CD14-positive monocyte (primary cell): ENCODE data around the gene CCT7. TPM values are rescaled to one million over a fixed set of nuclear protein-coding genes. Genes with fewer than 3 reads are reported as not detected.

Experiments used
- DNase-seq, 3 donors: peaks; one replicate each; pipeline ENCODE4 v3.0.0-alpha.2; 2011 to 2022
- H2AFZ ChIP-seq: 2 replicates; pipeline ENCODE4 v1.6.0; 2012; ENCODE audit warnings: mild to moderate bottlenecking, low read depth, low read length, inconsistent platforms; ENCODE audit not compliant: insufficient read depth, poor library complexity, severe bottlenecking
- H3K27ac ChIP-seq, 2 donors: 1 replicate in 1 of 2; 2 replicates in 1 of 2; pipeline ENCODE4 v1.5.1; 2012 to 2013; ENCODE audit warnings: low read length in 2 of 2, control low read depth in 1 of 2, inconsistent platforms in 1 of 2, low read depth in 1 of 2, mild to moderate bottlenecking in 1 of 2
- H3K27me3 ChIP-seq, 2 donors: one replicate each; pipeline versions ENCODE4 v1.6.0 to v1.6.1; 2011 to 2013; ENCODE audit warnings: low read length in 2 of 2; ENCODE audit not compliant: control insufficient read depth in 2 of 2, insufficient read depth in 2 of 2
- H3K36me3 ChIP-seq, 2 donors: replicated peaks in 1 of 2; 1 replicate in 1 of 2; 2 replicates in 1 of 2; pipeline versions ENCODE4 v1.5.1 to v1.6.1; 2012 to 2013; ENCODE audit warnings: low read length in 2 of 2, control low read depth in 1 of 2, inconsistent platforms in 1 of 2, mild to moderate bottlenecking in 1 of 2; ENCODE audit not compliant: insufficient read depth in 2 of 2, control insufficient read depth in 1 of 2
- H3K4me1 ChIP-seq, 2 donors: 1 replicate in 1 of 2; 2 replicates in 1 of 2; pipeline versions ENCODE4 v1.5.1 to v1.6.1; 2012 to 2013; ENCODE audit warnings: low read length in 2 of 2, control low read depth in 1 of 2, inconsistent platforms in 1 of 2, mild to moderate bottlenecking in 1 of 2, moderate library complexity in 1 of 2; ENCODE audit not compliant: insufficient read depth in 2 of 2, control insufficient read depth in 1 of 2
- H3K4me2 ChIP-seq: replicated peaks from 2 replicates; pipeline ENCODE3; 2012; ENCODE audit warnings: low read length, moderate library complexity, mild to moderate bottlenecking; ENCODE audit not compliant: poor library complexity, severe bottlenecking; ENCODE audit errors: extremely low read depth
- H3K4me3 ChIP-seq, 3 experiments: fragments of 200-600 bp in 1 of 3; sonication (generic) in 1 of 3; replicated peaks in 1 of 3; 1 replicate in 2 of 3; 2 replicates in 1 of 3; pipeline ENCODE4 v1.5.1; 2011 to 2013; ENCODE audit warnings: low read length in 3 of 3, mild to moderate bottlenecking in 3 of 3, control low read depth in 2 of 3, low read depth in 2 of 3, inconsistent platforms in 1 of 3, moderate library complexity in 1 of 3
- H3K79me2 ChIP-seq: 2 replicates; pipeline ENCODE4 v1.6.0; 2012; ENCODE audit warnings: mild to moderate bottlenecking, control low read depth, inconsistent platforms, low read length, moderate library complexity; ENCODE audit not compliant: insufficient read depth
- H3K9ac ChIP-seq: 2 replicates; pipeline ENCODE4 v1.6.0; 2017; ENCODE audit warnings: low read length, mild to moderate bottlenecking; ENCODE audit not compliant: insufficient read depth, poor library complexity, severe bottlenecking
- H3K9me3 ChIP-seq, 2 donors: replicated peaks in 1 of 2; 1 replicate in 1 of 2; 2 replicates in 1 of 2; pipeline versions ENCODE4 v1.5.1 to v1.6.1; 2012 to 2013; ENCODE audit warnings: low read length in 2 of 2, control low read depth in 1 of 2; ENCODE audit not compliant: control insufficient read depth in 1 of 2, insufficient read depth in 1 of 2
- H4K20me1 ChIP-seq: 2 replicates; pipeline ENCODE4 v1.6.0; 2012; ENCODE audit warnings: mild to moderate bottlenecking, low read length, control low read depth, moderate library complexity; ENCODE audit not compliant: insufficient read depth
- H3K27ac Mint-ChIP-seq, 7 donors: one replicate each; pipeline ENCODE4 v1.8.0; 2020; ENCODE audit warnings: mild to moderate bottlenecking in 7 of 7, mixed read lengths in 7 of 7, moderate library complexity in 6 of 7, inconsistent platforms in 2 of 7
- H3K27me3 Mint-ChIP-seq, 3 donors: one replicate each; pipeline ENCODE4 v1.8.0; 2021 to 2022; ENCODE audit warnings: low read depth in 3 of 3, mild to moderate bottlenecking in 3 of 3, mixed read lengths in 3 of 3, moderate library complexity in 3 of 3, inconsistent platforms in 1 of 3
- H3K36me3 Mint-ChIP-seq, 2 donors: one replicate each; pipeline ENCODE4 v1.8.0; 2020; ENCODE audit warnings: mixed read lengths in 2 of 2, inconsistent platforms in 1 of 2, mild to moderate bottlenecking in 1 of 2
- H3K4me1 Mint-ChIP-seq: one replicate; pipeline ENCODE4 v1.8.0; 2020; ENCODE audit warnings: mild to moderate bottlenecking, mixed read lengths
- H3K4me3 Mint-ChIP-seq, 2 donors: one replicate each; pipeline ENCODE4 v1.8.0; 2020; ENCODE audit warnings: mild to moderate bottlenecking in 2 of 2, mixed read lengths in 2 of 2, moderate library complexity in 1 of 2
- H3K9me3 Mint-ChIP-seq, 7 donors: one replicate each; pipeline ENCODE4 v1.8.0; 2020 to 2022; ENCODE audit warnings: mixed read lengths in 7 of 7, mild to moderate bottlenecking in 6 of 7, moderate library complexity in 6 of 7, inconsistent platforms in 2 of 7
- CTCF ChIP-seq: fragments of 200-600 bp; IDR thresholded peaks from one replicate; pipeline ENCODE4 v1.8.0; 2022; ENCODE audit warnings: antibody characterized with exemption, mild to moderate bottlenecking
- WGBS: methylation state at CpG from one replicate; pipeline ENCODE4 v1.1.5; 2013; ENCODE audit warnings: missing lambda C conversion rate; ENCODE audit not compliant: insufficient coverage; 5-methylcytosine and 5-hydroxymethylcytosine counted together
- intact Hi-C, 2 donors: fragments of 100-400 bp; cut with micrococcal nuclease; formaldehyde crosslinking; loops; one replicate each; pipeline versions ENCODE4 v1.15.0 to v1.15.1; 2023
- polyA plus RNA-seq, 3 donors: library from polyadenylated mRNA; depleted of rRNA in 1 of 3; unstranded in 2 of 3; stranded (reverse) in 1 of 3; fragments of 300-500 nt in 2 of 3; fragments of >200 nt in 1 of 3; fragmentation: Illumina TruSeq in 2 of 3; gene quantifications; 1 replicate in 2 of 3; 2 replicates in 1 of 3; pipeline ENCODE4 v1.2.3, GENCODE V29; 2012 to 2021

CCT7 gene
- polyA plus RNA-seq, 3 donors: 56.8 to 151 (median 134) TPM

- Mint-ChIP-seq H3K27ac (no peak overlapping the region), H3K27me3 (peaks cover 12 to 21% (median 13%) of the 10 kb centered on the region in 3 donors), H3K36me3 (no peaks in the 10 kb centered on the region), H3K4me3 (no peak overlapping the region), H3K9me3 (peaks cover 0 to 3% (median 0%) of the 10 kb centered on the region in 7 donors), H3K4me1 (peaks cover 17% of the 10 kb centered on the region)
- H3K9ac ChIP-seq: no peak overlapping the region
- H3K27me3 ChIP-seq: peaks cover under 1 to 6% of the 10 kb centered on the region in 2 donors
- TF ChIP-seq CTCF: no peak
- peaks cover 12 to 24% of the 10 kb centered on the region in 2 donors for H3K4me1 ChIP-seq
- H2AFZ ChIP-seq: no peak overlapping the region
- 96% methylated on average over 3 of the region's 4 CpGs for WGBS
- no peak overlapping the region for H3K27ac ChIP-seq
- intact Hi-C loops: no loop called here
- H3K79me2 ChIP-seq: peaks cover 4% of the 10 kb centered on the region
- DNase-seq: no peak
- H3K4me2 ChIP-seq: no peak overlapping the region
- no peaks in the 10 kb centered on the region for H3K9me3 ChIP-seq
- no peaks in the 10 kb centered on the region for H3K36me3 ChIP-seq
- no peaks in the 10 kb centered on the region for H4K20me1 ChIP-seq
- H3K4me3 ChIP-seq: no peak overlapping the region
These were observed 24.1 kb upstream of the CCT7 start for GRCh38 chr2:73210019-73210418.

GRCh38 chr2:73210696-73211095 lies 23.4 kb upstream of the CCT7 start:
- 91% methylated on average over 5 of the region's 6 CpGs for WGBS
- Histone ChIP-seq H3K9me3 (no peaks in the 10 kb centered on the region), H2AFZ (no peak overlapping the region), H3K27me3 (no peaks in the 10 kb centered on the region), H3K4me2 (no peak overlapping the region), H3K9ac (no peak overlapping the region), H3K4me1 (peaks cover 12 to 24% of the 10 kb centered on the region in 2 donors), H4K20me1 (no peaks in the 10 kb centered on the region), H3K27ac (no peak overlapping the region), H3K79me2 (peaks cover 8% of the 10 kb centered on the region), H3K4me3 (no peak overlapping the region), H3K36me3 (no peaks in the 10 kb centered on the region)
- H3K27ac Mint-ChIP-seq: no peak overlapping the region
- DNase-seq: no peak
- H3K9me3 Mint-ChIP-seq: no peaks in the 10 kb centered on the region
- H3K4me1 Mint-ChIP-seq: peaks cover 22% of the 10 kb centered on the region
- H3K4me3 Mint-ChIP-seq: no peak overlapping the region
- TF ChIP-seq CTCF: no peak
- intact Hi-C loops: no loop called here
- peaks cover 6 to 19% (median 6%) of the 10 kb centered on the region in 3 donors for H3K27me3 Mint-ChIP-seq
- H3K36me3 Mint-ChIP-seq: no peaks in the 10 kb centered on the region
